Stimulated activated CD4-positive, alpha-beta T cell treated with anti-CD3 and anti-CD28 coated beads, Interleukin-1b, Interleukin-23, amount 100 ng/mL, for 1 hour (primary cell): ENCODE results near the gene DISP3.

Experiments used
- DNase-seq, 2 donors: peaks; one replicate each; pipeline ENCODE4 v3.0.0-alpha.2; 2020; ENCODE audit warnings: low read depth in 2 of 2

The DISP3 gene, protein sequence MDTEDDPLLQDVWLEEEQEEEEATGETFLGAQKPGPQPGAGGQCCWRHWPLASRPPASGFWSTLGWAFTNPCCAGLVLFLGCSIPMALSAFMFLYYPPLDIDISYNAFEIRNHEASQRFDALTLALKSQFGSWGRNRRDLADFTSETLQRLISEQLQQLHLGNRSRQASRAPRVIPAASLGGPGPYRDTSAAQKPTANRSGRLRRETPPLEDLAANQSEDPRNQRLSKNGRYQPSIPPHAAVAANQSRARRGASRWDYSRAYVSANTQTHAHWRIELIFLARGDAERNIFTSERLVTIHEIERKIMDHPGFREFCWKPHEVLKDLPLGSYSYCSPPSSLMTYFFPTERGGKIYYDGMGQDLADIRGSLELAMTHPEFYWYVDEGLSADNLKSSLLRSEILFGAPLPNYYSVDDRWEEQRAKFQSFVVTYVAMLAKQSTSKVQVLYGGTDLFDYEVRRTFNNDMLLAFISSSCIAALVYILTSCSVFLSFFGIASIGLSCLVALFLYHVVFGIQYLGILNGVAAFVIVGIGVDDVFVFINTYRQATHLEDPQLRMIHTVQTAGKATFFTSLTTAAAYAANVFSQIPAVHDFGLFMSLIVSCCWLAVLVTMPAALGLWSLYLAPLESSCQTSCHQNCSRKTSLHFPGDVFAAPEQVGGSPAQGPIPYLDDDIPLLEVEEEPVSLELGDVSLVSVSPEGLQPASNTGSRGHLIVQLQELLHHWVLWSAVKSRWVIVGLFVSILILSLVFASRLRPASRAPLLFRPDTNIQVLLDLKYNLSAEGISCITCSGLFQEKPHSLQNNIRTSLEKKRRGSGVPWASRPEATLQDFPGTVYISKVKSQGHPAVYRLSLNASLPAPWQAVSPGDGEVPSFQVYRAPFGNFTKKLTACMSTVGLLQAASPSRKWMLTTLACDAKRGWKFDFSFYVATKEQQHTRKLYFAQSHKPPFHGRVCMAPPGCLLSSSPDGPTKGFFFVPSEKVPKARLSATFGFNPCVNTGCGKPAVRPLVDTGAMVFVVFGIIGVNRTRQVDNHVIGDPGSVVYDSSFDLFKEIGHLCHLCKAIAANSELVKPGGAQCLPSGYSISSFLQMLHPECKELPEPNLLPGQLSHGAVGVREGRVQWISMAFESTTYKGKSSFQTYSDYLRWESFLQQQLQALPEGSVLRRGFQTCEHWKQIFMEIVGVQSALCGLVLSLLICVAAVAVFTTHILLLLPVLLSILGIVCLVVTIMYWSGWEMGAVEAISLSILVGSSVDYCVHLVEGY (N-terminal part only)

GRCh38 chr1:11478571-11479374, at the start of gene DISP3:
DISP3 (plus strand) TSS chr1:11479155; CDS start chr1:11500993, 21,838 bp downstream.
- DNase-seq, result peak; percentile 19 to 62

DNA sequence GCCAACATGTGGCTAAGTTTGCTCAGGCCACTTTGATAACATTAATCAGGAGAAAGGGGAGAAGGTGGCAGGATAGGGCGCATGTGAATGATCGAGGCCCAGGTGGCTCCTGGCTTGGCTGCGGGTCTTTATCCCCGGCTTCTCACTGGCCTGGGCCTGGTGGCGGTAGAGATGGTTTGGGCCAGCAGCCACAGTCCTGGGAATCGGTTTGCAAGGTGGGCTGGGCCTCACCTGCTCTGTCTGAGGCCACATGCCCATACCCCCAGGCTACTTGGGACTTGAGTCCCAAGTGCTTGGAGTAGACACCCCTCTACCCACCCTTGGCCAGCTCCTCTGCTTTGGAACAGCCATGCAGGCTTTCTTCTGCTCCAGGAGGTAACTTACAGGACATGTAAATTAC, 49.7 kb upstream of the DISP3 start:
- no peak for DNase-seq

DNA sequence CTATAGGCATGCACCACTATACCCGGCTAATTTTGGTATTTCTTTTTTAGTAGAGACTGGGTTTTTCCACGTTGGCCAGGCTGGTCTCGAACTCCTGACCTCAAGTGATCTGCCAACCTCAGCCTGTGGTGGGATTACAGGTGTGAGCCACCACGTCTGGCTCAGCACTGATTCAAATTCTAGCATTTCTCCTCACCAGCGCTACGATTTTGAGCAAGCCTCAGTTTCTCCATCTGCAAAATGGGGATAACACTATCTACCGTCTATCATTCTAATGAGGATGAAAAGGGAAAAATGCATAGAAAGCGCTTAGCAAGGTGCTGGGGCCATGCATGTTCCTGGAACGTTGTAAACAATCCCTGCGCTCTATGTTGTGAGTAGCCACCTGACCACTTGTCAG, 49.0 kb upstream of the DISP3 start:
- DNase-seq, result no peak

DNA sequence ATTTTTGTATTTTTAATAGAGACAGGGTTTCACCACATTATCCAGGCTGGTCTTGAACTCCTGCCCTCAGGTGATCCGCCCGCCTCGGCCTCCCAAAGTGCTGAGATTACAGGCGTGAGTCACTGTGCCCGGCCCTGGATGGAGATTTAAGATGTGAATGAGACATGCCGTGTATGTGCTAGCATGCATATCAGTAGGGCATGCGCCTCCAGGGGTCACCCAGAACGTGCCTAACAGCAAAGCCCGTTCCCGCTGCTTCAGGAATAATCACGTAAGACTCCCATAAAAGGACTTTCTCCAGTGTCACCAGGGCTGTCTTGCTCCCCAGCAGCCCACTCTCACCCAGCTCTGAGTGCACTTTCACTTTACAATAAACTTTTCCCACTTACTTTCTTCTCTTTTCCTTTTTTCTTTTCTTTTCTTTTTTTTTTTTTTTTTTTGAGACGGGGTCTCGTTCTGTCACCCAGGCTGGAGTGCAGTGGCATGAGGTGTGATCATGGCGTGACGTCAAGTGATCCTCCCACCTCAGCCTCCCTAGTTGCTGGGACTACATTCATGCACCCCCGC, 46.9 kb upstream of the DISP3 start:
- DNase-seq, result no peak

DNA sequence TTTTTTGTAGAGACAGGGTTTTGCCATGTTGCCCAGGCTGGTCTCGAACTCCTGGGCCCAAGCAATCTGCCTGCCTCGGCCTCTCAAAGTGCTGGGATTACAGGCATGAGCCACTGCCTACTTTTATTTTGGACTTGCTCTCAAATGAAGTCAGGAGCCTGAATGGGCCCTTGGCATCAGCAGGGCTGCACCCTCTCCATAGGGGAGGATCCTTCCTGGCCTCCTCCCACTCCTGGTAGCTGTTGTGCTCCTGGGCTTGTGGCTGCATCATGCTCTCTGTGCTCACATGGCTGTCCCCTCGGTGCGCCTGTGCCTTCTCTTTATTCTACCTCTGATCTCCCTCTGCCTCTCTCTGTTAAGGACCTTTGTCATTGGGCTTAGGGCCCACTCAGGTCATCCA, 46.4 kb upstream of the DISP3 start:
- DNase-seq, result no peak

- no peak for DNase-seq
These were observed 44.5 kb upstream of the DISP3 start for GRCh38 chr1:11434501-11434900.

- DNase-seq, result no peak
These were observed 44.0 kb upstream of the DISP3 start for GRCh38 chr1:11434926-11435325.

DNA sequence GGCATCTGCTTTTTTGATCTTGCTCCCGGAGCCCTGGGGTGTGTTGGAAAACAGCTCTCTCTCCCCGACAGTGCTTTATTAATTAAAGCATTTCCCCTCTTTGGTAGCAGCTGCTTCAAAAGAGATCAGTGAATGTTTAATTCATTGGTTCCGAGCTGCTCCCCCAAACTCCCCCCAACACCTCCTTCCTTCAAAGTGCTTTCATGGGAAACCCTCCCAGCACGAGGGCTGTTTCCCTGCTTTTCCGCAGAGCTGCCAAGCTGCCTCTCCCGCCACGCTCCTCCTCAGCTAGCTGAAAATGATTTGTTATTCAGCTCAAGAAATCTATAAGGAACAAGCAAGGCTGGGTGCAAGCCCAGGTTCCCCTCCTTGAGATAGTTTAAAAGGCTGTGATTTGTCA, 40.0 kb upstream of the DISP3 start:
- DNase-seq, result no peak

GRCh38 chr1:11441211-11441952, 37.6 kb upstream of the DISP3 start:
- DNase-seq, result no peak

DNA sequence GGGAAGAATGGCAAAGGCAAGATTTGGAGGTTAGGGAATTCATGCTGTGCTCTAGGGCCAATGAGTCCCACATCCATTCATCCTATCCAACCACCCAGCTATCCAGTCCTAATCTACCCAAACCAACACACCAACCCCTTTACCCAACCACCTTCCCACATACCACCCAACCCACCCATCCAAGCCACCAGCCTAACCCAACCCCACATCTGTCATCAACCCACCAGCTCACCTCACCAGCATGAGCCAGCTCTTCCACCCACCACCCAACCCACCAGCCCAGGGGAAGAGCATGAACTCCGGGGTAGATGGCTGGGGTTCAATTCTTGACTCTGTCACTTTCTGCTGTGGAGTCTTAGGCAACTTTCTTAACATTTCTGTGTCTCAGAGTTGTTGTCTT, 35.9 kb upstream of the DISP3 start:
- DNase-seq, result no peak

DNA sequence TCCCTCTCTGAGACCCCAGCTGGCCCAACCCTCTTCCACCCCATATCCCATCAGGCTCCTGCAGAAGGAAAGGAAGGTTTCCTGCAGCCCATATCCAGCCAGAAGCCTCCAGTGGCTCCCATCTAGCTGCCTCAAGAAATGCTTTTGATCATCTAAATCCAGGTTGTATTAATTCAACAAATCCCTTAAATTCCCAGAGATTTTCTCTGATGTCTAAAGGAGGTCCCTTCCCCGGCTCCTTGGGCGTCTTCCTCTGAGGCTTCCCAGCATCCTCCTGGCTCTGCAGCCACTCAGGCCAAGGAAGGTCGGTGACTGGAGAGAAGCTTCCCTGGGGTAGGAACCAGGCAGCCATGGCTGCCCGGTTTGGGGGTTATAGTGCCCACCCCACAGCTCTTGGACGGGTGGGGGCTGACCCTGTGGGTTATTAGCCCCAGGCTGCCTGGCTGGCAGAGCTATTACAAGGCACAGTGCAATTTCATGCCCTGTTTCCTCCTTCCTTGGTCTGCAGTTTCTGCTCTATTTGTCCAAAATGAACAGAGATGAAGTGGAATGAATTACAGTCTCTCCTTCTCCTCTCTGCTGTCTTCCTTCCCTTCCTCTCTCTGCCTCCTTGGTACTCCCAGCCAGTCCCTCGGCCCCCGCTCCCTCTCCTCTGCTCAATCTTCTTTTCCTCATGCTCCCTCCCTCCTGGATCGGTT, 34.8 kb upstream of the DISP3 start:
- no peak for DNase-seq

DNA sequence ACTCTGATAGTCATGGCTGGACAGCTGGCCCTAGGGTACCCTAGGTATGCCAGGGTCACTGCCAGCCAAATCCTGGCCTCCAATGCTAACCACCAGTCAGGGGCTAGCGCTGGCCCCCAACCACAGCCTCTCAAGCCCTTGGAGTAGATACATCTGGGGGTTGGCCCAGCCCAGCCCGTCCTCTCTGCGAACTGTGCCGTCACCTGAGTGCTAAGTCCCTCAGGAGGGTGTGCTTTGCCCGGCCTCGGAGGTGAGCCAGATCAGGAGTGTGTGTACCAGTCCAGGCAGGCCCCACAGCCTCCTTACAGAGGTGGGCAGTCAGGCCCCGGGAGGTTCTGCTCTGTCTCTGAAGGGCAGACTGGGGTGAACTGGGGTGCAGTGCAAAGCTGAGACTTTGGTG, 34.0 kb upstream of the DISP3 start:
- DNase-seq, result no peak

DNA sequence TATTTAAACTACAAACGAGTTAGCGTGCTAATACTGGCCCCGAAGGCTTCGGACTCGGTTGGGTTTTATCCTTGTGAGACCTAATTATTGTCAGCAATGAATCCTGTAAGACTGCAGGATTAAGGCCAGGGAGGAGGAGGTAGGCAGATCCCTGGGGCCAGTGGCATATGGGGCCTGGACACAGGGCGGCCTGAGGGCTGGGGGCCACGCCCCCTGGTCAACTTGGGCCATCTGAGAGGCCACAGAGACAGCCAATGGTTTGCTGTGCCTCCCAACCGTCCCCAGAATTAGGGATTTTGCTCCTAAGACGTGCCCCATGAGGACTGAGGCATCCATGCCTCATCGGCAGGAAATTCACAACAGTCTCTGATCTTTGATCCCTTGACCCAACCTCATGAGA, 31.1 kb upstream of the DISP3 start:
- no peak for DNase-seq

DNA sequence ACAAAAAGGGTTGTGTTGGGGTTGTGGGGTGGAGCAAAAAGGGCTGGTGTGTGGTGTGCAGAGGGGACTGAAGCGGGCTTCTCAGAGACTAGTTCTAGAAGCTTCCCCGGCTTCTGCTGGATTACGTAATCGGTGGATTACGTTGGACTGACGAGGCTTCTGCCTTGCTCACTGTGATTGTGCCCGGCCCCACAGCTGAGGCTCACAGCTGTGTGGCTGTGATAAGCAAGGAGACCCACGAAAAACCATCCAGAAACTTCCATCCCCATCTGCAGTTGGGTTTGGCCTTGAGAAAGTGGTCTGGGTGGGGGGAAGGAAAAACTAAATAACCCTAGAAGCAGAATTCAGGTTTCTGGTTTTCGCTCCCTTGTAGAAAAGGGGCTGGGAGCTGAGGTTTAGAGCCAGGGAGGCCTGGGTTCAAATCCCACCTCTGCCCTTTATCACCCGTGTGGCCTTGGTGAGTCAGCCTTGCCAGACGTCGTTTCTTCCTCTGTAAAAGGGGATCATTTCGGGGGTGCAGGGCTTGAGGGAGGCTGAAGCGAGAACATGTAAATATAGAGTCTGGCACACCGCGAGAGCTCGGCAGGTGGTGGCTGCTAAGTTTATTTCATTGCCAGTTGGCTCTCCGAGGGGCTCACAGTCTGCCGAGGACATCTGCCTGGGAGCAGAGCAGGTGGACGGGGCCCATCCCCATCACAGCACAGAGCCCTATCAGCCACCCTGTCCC, 30.4 kb upstream of the DISP3 start:
- DNase-seq, result no peak

DNA sequence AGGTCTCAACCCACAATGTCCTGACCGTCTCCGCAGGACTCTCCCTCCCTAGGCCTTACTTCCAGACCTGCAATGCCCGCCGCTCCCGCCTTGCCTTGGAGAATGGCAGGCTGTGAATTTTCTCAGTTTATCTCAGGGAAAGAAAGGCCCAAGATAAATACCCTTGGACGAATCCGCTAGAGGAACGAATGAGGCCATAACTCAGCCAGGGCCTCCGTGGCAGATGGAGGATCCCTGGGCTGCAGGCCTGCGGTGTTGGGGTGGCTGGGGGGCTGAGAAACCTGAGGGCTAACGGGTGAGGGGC, 29.9 kb upstream of the DISP3 start:
- no peak for DNase-seq

DNA sequence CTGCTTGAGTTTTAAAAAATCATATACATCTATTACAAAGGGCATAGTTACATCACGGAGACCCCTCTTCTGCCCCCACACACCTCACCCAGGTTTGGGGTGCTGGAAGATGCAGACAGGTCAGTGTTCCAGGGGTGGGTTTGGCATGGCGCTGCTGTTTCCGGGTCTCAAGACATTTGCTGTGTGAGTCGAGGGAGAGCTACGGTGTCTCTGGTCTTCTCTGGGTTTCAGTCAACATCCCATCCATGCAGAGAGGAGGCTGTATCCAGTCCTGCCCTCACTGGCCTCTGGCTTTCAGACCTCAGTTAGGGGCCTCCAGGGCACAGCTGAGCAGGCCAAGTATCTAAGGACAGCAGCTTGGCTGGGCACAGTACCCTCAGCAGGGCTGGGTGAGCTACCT, 28.6 kb upstream of the DISP3 start:
- no peak for DNase-seq

GRCh38 chr1:11453742-11454491, 25.0 kb upstream of the DISP3 start:
- no peak for DNase-seq

DNA sequence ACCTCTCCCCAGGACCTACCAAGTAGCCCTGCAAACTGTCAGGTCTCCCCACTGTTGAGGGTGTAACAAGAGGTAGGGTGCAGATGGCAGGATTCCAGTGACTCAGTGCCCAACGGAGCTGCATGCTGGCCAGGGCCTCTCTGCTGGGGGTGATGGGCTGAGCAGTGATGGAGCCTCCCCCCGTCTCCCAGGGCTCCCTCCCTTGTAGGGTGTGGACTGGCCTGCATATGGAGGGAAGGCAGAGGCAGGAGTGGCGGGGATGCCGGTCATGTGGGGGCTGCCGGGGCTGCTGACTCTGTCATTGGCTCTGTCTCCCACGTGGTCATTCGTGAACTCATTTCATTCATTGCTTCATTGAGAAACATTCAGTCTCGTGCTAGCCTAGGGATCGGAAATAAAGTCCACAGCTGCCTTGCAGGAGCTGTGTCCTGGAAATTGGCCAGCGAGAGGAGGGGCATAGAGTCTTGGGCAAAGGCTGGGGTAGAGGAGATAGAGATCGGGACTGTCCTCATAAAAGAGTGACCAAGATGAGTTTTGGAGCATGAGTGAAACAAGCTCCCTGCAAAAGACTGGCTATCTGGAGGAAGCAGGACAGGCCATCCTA, 22.9 kb upstream of the DISP3 start:
- no peak for DNase-seq
